B cell (primary cell): ENCODE results near the gene MROH2A. TPM values are rescaled to one million over a fixed set of nuclear protein-coding genes. Genes with fewer than 3 reads are reported as not detected.

ENCODE experiments used
- ATAC-seq: fragments of 200-7000 bp; cut with Tn5 transposase; one replicate; pipeline ENCODE4 v1.10.0; 2021; ENCODE audit warnings: low read depth, mild to moderate bottlenecking, moderate number of reproducible peaks, moderate library complexity
- CTCF ChIA-PET: fragments of 350-600 bp; sonication (Branson Sonifier 250); formaldehyde crosslinking; loops from one replicate; lab custom pipeline; 2021; ENCODE audit warnings: antibody characterized with exemption, inconsistent platforms; lab: Charles Lee
- POLR2A ChIA-PET: fragments of 350-600 bp; sonication (Branson Sonifier 250); formaldehyde crosslinking; loops from one replicate; lab custom pipeline; 2021; ENCODE audit warnings: antibody characterized with exemption; lab: Charles Lee
- DNase-seq: peaks from one replicate; pipeline ENCODE4 v3.0.0; 2013
- H2AFZ ChIP-seq: 2 replicates; pipeline ENCODE4 v1.6.1; 2012; ENCODE audit warnings: mild to moderate bottlenecking, low read depth, low read length; ENCODE audit not compliant: insufficient read depth, poor library complexity, severe bottlenecking
- H3K27ac ChIP-seq, 2 donors: 1 replicate in 1 of 2; 2 replicates in 1 of 2; pipeline ENCODE4 v1.5.1; 2012 to 2013; ENCODE audit warnings: low read length in 2 of 2, mild to moderate bottlenecking in 2 of 2, moderate library complexity in 1 of 2
- H3K27me3 ChIP-seq, 4 experiments: fragments of 200-600 bp in 1 of 4; sonication (generic) in 1 of 4; replicated peaks in 1 of 4; 1 replicate in 2 of 4; 2 replicates in 2 of 4; pipeline versions ENCODE4 v1.6.1 to v1.7.0; 2013 to 2016; ENCODE audit warnings: low read length in 3 of 4, mild to moderate bottlenecking in 2 of 4, mixed read lengths in 1 of 4, moderate library complexity in 1 of 4; ENCODE audit not compliant: insufficient read depth in 4 of 4, control insufficient read depth in 3 of 4; ENCODE audit errors: control extremely low read depth in 1 of 4
- H3K36me3 ChIP-seq, 2 experiments: replicated peaks in 1 of 2; 1 replicate in 1 of 2; 2 replicates in 1 of 2; pipeline versions ENCODE4 v1.6.1 to v1.7.1; 2013; ENCODE audit warnings: low read length in 1 of 2; ENCODE audit not compliant: insufficient read depth in 2 of 2, control insufficient read depth in 1 of 2; ENCODE audit errors: control extremely low read depth in 1 of 2, extremely low read depth in 1 of 2
- H3K4me1 ChIP-seq, 2 donors: fragments of 200-600 bp in 1 of 2; sonication (generic) in 1 of 2; 1 replicate in 1 of 2; 2 replicates in 1 of 2; pipeline versions ENCODE4 v1.5.1 to v1.6.1; 2013 to 2017; ENCODE audit warnings: low read length in 2 of 2; ENCODE audit not compliant: control insufficient read depth in 2 of 2, insufficient read depth in 2 of 2
- H3K4me2 ChIP-seq: replicated peaks from 2 replicates; pipeline ENCODE3; 2012; ENCODE audit warnings: mild to moderate bottlenecking, low read depth, low read length; ENCODE audit not compliant: poor library complexity, severe bottlenecking
- H3K4me3 ChIP-seq, 5 experiments: fragments of 200-600 bp in 1 of 5; sonication (generic) in 1 of 5; 1 replicate in 3 of 5; 2 replicates in 2 of 5; pipeline versions ENCODE4 v1.5.1 to v1.7.0; 2011 to 2016; ENCODE audit warnings: low read length in 4 of 5, mild to moderate bottlenecking in 4 of 5, low read depth in 2 of 5, control low read depth in 1 of 5, moderate library complexity in 1 of 5; ENCODE audit not compliant: insufficient read depth in 1 of 5; ENCODE audit errors: control extremely low read depth in 1 of 5, extremely low read depth in 1 of 5
- H3K79me2 ChIP-seq: fragments of 200-600 bp; sonication (generic); one replicate; pipeline ENCODE4 v1.6.0; 2016; ENCODE audit warnings: low read length; ENCODE audit not compliant: control insufficient read depth, insufficient read depth
- H3K9ac ChIP-seq: fragments of 200-600 bp; sonication (generic); 2 replicates; pipeline ENCODE4 v1.6.1; 2017; ENCODE audit warnings: mild to moderate bottlenecking, low read length, moderate library complexity
- H3K9me3 ChIP-seq, 3 donors: one replicate each; pipeline versions ENCODE4 v1.6.1 to v1.7.1; 2013; ENCODE audit warnings: low read length in 2 of 3; ENCODE audit not compliant: control insufficient read depth in 2 of 3, insufficient read depth in 1 of 3; ENCODE audit errors: control extremely low read depth in 1 of 3
- H4K20me1 ChIP-seq: 2 replicates; pipeline ENCODE4 v1.6.0; 2012; ENCODE audit warnings: mild to moderate bottlenecking, low read length; ENCODE audit not compliant: insufficient read depth, control insufficient read depth, poor library complexity, severe bottlenecking
- H3K27ac Mint-ChIP-seq: one replicate; pipeline ENCODE4 v1.8.0; 2021; ENCODE audit warnings: mixed read lengths
- H3K27me3 Mint-ChIP-seq: one replicate; pipeline ENCODE4 v1.8.0; 2021; ENCODE audit warnings: mixed read lengths
- H3K4me1 Mint-ChIP-seq: one replicate; pipeline ENCODE4 v1.8.0; 2021; ENCODE audit warnings: mixed read lengths
- H3K4me3 Mint-ChIP-seq: one replicate; pipeline ENCODE4 v1.8.0; 2021; ENCODE audit warnings: mixed read lengths
- H3K9me3 Mint-ChIP-seq: one replicate; pipeline ENCODE4 v1.8.0; 2022; ENCODE audit warnings: mixed read lengths; ENCODE audit not compliant: insufficient read depth
- EZH2 ChIP-seq: IDR thresholded peaks from 2 replicates; pipeline ENCODE4 v1.6.1; 2012; ENCODE audit warnings: borderline replicate concordance, low read depth, mild to moderate bottlenecking, moderate library complexity, low read length; ENCODE audit not compliant: insufficient read depth, poor library complexity, severe bottlenecking
- WGBS: methylation state at CpG from one replicate; pipeline ENCODE4 v1.1.5; 2013; ENCODE audit warnings: missing lambda C conversion rate; ENCODE audit not compliant: insufficient coverage; 5-methylcytosine and 5-hydroxymethylcytosine counted together
- intact Hi-C: fragments of 100-400 bp; cut with micrococcal nuclease; formaldehyde crosslinking; loops from one replicate; pipeline ENCODE4 v1.10.0; 2022
- polyA plus RNA-seq: library from polyadenylated mRNA; depleted of rRNA; stranded (reverse); fragments of >200 nt; gene quantifications from 2 replicates; pipeline ENCODE4 v1.2.3, GENCODE V29; 2012
- total RNA-seq, 2 donors: library from RNA; stranded (reverse); fragments of 120-200 nt in 1 of 2; gene quantifications; 1 replicate in 1 of 2; 2 replicates in 1 of 2; pipeline versions ENCODE4 v1.2.3 to v1.2.4, GENCODE V29; 2013 to 2022
- TF ChIP-seq, protein P1 (sequence below): fragments of 200-600 bp; IDR thresholded peaks from one replicate; pipeline ENCODE4 v1.8.0; 2022; ENCODE audit warnings: antibody characterized with exemption, mild to moderate bottlenecking

The MROH2A gene
- total and polyA plus RNA-seq, 2 donors (not counting 1 experiment from before 2014, with no cell fraction given) = not detected

- no peak overlapping the region for H3K4me2 ChIP-seq
- H3K9me3 ChIP-seq = peaks cover 0 to 8% (median 0%) of the 10 kb centered on the region in 3 donors
- H4K20me1 ChIP-seq = no peaks in the 10 kb centered on the region
- Mint-ChIP-seq H3K27me3 (peaks cover 45% of the 10 kb centered on the region), H3K4me1 (no peaks in the 10 kb centered on the region), H3K4me3 (no peak overlapping the region), H3K27ac (no peak overlapping the region), H3K9me3 (no peaks in the 10 kb centered on the region)
- ChIA-PET CTCF (interaction anchor here (0.6 kb wide), 1 partner anchor 1316 kb away, joined by 5 read pairs; no protein-coding TSS in a partner anchor), POLR2A (no interaction called here)
- H3K4me3 ChIP-seq = no peak overlapping the region
- no peak for ATAC-seq
- H3K36me3 ChIP-seq = no peaks in the 10 kb centered on the region
- no peak overlapping the region for H3K27ac ChIP-seq
- TF ChIP-seq EZH2 = no peak
- TF ChIP-seq, protein P1, sequence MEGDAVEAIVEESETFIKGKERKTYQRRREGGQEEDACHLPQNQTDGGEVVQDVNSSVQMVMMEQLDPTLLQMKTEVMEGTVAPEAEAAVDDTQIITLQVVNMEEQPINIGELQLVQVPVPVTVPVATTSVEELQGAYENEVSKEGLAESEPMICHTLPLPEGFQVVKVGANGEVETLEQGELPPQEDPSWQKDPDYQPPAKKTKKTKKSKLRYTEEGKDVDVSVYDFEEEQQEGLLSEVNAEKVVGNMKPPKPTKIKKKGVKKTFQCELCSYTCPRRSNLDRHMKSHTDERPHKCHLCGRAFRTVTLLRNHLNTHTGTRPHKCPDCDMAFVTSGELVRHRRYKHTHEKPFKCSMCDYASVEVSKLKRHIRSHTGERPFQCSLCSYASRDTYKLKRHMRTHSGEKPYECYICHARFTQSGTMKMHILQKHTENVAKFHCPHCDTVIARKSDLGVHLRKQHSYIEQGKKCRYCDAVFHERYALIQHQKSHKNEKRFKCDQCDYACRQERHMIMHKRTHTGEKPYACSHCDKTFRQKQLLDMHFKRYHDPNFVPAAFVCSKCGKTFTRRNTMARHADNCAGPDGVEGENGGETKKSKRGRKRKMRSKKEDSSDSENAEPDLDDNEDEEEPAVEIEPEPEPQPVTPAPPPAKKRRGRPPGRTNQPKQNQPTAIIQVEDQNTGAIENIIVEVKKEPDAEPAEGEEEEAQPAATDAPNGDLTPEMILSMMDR = no peak
- H3K9ac ChIP-seq = no peak overlapping the region
- H3K27me3 ChIP-seq = peaks cover 0 to 2% (median 0%) of the 10 kb centered on the region in 4 experiments
- H2AFZ ChIP-seq = no peak overlapping the region
- DNase-seq = no peak
- intact Hi-C loops = no loop called here
- WGBS = no CpG with 5 or more reads among the region's 2 CpGs
- H3K4me1 ChIP-seq = no peaks in the 10 kb centered on the region
- no peaks in the 10 kb centered on the region for H3K79me2 ChIP-seq
Observed at GRCh38 chr2:233740870-233741269, 37.3 kb upstream of the MROH2A start.

DNA sequence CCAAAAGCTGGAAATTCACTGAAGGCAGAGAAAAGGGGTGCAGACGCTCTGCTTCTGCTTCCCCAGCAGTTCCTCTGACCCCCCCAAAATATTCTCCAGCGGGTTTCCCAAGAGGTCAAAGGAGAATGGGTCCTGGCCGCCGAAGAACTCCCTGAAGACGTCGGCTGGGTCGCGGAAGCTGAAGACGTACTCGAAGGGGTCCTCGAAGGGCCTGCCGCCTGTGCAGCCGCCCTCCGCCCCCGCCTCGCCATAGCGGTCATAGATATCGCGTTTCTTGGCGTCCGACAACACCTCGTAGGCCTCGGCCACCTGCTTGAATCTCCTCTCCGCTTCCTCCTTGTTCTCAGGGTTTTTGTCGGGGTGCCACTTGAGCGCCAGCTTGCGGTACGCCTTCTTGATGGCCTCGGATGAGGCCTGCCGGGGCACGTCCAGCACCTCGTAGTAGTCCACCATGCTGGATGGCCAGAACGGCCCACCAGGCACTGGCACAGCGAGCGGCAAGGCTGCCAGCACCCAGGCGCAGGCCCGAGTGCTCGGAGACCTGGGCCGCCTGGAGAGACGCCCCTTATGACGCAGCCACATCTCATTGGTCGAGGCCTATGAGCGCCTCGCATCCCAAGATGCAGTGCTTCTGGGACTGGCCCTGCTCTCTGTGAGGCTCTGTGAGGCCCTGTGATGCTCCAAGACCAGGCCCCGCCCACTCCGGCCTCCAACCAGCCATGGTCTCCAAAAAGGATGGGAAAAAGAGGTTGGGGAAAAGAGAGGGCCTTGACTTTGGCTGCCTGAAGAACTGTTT is 34.5 kb upstream of the MROH2A start:
- Histone ChIP-seq H3K79me2 (no peaks in the 10 kb centered on the region), H3K27ac (no peak overlapping the region), H4K20me1 (no peaks in the 10 kb centered on the region), H3K9me3 (peaks cover 0 to 8% (median 0%) of the 10 kb centered on the region in 3 donors), H2AFZ (no peak overlapping the region), H3K36me3 (no peaks in the 10 kb centered on the region), H3K4me1 (no peaks in the 10 kb centered on the region), H3K4me2 (no peak overlapping the region), H3K27me3 (peaks cover 0 to 3% (median 0%) of the 10 kb centered on the region in 4 experiments), H3K9ac (no peak overlapping the region), H3K4me3 (no peak overlapping the region)
- H3K27ac Mint-ChIP-seq = no peak overlapping the region
- WGBS = 96% methylated on average over 41 of the region's 46 CpGs
- no peaks in the 10 kb centered on the region for H3K9me3 Mint-ChIP-seq
- ATAC-seq = no peak
- intact Hi-C loops = no loop called here
- POLR2A ChIA-PET = no interaction called here
- H3K27me3 Mint-ChIP-seq = peaks cover 45% of the 10 kb centered on the region
- CTCF ChIA-PET = no interaction called here
- H3K4me3 Mint-ChIP-seq = no peak overlapping the region
- no peaks in the 10 kb centered on the region for H3K4me1 Mint-ChIP-seq
- no peak for DNase-seq
- TF ChIP-seq EZH2 = no peak
- TF ChIP-seq, protein P1 = no peak
